T-helper 1 cell (primary cell): ENCODE data around the gene PFKP.
"Not testable (repeated sequence)": the region's sequence is repeated elsewhere in the genome, so short reads cannot be mapped to it uniquely, and the experiment has no call there.

Source experiments
- DNase-seq, 5 donors: peaks; one replicate each; pipeline ENCODE4 v3.0.0-alpha.2; 2012 to 2020

Gene PFKP

GRCh38 chr10:3163879-3164278 lies 96.5 kb downstream of the PFKP start:
- no peak for DNase-seq

DNA sequence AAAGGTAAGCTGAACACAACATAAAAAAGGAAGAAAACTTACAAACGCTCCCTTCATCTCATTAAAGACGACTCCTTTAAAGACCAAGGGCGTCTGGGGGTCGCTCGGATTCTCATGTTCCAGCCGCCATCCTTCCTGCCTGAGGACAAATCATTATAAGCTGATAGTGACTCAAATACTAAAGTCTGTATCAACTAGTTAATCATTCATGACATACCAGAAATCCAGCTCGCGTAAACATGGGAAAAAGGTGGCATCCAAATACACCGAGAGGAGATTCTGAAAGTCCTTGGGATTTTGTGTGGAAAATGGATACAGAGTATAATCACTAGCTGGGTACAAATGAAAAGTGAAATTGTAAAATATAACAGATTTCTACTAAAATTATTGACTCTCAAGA lies 97.8 kb downstream of the PFKP start:
- DNase-seq = no peak

- DNase-seq = no peak
Measured at GRCh38 chr10:3166496-3167290, 99.3 kb downstream of the PFKP start.

DNA sequence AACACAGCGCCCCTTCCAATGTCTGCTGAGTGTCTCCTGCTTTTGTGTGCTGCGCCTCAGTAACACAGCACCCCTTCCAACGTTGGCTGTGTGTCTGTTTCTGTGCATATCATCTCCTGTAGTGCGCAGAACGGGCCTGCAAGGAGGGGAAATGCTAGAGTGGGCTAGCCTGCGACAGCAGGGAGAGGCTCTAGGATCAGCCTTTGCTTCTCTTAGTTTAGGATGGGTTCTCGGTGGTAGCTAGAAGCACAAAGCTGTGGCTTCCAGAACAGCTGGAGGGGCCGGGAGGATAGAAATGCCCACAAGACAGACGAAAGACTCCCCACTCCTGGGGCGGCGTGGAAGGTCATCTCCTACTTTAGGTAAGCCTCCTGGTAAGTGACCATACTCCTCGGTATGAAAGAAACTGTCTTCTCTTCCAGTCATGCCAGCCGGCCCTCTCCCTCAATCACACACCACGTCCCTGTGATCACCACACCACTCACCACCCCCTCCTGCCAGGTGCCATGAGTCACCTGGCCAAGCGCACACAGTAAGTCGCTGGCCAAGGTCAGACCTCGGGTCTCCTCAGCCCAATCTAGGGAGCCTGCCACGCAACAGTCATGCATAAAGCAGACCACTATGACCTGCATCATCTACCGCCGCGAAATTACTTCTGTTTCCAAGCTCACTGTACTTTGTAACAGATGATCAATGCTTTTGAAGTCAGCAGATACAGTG lies 100.4 kb downstream of the PFKP start:
- DNase-seq = no peak

DNA sequence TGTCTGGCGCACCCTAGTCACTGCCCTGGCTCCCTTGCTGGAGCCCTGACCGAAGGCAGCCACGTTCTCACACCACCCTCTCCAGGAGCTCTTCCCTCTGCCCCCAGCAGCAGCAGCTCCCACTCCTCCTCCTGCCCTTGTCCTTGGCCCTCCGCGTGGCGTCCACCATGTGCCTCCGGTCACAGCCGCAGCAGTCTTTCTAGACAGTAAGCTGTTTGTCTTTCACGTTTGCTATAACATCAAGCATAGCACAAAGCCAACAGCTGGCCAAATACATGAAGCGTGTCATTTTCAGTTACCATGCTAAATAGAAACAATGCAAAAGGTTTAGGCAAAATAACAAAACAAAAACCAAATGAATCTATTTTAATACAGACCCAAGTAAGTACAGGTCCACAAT lies 101.9 kb downstream of the PFKP start:
- DNase-seq = no peak

DNA sequence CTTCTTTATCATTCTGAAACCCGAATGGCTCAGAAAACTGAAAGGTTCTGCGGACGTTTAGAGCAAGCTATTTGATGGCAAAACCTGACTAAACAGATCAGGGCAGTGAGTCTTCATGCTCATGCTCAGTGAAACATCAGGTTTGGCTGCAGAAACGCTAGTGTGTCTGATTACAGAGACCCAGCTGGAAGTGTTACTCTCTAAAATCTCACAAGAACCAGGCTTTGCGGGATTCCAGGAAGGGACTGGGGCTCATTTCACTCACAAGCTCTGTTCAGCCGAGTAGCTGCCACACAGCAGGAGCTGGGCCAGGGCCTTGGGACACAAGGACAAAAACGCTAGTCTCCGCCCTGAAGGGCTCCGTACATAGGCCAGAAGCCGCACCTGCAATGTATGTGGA lies 102.3 kb downstream of the PFKP start:
- DNase-seq = no peak

- not testable (repeated sequence) for DNase-seq
Measured at GRCh38 chr10:3171488-3171887, 104.1 kb downstream of the PFKP start.

DNA sequence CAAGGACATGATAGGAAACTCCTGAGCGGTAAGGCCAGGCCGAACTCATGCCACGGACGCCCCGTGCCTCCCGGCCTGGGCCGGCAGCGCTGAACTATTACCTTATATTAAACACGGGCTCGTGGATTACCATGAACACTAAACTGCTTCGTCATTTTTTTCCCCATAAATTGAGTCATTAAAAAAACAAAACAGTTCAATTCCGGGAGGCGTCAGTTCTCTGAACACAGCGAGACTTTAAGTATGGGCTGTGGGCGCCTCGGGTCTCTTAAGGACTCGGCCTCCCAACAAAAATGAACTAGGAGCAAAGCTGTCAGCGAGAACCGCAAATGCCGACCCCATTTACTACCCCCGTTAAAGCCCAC lies 104.7 kb downstream of the PFKP start:
- no peak for DNase-seq

GRCh38 chr10:3172446-3173170 lies 105.3 kb downstream of the PFKP start, which contains the start of gene PITRM1:
TSS of gene PITRM1 (minus strand) at chr10:3172782. CDS start at chr10:3172772, 10 bp downstream.
- peak; percentile 99 for DNase-seq

- DNase-seq = peak in 2 of 5 donors; percentile 78 to 80
Measured at GRCh38 chr10:3173171-3173878, 106.0 kb downstream of the PFKP start.

DNA sequence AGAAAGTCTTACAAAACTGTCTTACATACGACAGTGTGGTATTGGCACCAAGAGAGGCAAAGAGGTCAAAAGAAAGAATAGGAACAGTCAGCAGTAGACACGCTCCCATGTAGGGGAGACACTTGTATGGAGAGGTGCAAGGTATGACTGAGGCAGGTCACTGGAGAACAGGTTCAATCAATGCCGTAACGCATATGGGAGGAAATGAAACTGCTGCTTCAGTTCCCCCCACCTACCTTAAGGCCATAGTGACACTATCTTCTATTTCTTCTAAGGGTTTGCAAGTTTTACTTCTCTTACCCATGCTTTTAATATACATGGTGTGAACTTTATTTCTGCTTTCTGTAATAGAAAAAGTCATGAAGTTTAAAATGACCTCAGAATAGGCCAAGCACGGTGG lies 110.7 kb downstream of the PFKP start:
- DNase-seq = no peak

DNA sequence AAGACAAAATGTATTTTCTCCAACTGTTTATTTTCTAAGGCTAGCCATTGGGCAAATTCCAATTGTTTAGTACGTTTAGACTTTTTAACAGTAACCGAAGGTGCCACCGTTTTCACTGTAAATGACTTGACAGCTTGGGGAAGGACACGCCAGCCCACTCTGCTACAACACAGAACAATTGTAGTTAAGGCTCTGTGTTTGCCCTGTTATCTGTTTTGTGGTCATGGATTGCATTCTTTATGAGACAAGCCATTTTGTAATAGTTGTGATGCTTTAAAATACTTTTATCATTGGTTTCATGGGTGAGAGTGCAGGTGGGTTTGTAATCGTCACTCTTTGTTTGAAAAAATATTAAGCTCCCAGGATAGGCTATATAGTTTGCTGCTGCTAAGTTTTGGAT lies 111.8 kb downstream of the PFKP start:
- no peak for DNase-seq

DNA sequence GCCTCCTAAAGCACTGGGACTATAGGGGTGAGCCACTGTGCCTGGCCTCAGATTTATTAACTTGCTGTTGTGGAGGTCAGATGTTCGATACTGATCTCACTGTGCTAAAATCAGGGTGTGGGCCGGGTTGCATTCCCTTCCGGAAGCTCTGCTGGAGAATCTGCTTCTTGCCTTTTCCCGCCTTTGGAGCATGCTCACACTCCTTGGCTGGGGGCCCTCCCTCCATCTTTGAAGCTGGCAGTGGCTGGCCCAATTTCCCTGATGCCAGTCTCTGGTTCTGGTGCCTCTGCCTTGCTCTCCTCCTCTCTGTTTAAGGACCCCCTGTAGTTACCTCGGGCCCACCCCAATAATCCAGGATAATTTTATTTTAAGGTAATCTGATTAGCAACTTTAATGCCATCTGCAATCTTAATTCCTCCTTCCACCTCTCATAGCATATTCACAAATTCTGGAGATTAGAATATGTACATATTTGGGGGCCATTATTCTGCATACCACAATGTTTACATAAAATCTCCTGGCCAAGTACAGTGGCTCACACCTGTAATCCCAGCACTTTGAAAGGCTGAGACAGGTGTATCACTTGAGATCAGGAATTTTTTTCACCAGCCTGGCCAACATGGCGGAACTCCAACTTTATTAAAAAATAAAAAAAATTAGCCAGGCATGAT lies 113.1 kb downstream of the PFKP start:
- DNase-seq = no peak

DNA sequence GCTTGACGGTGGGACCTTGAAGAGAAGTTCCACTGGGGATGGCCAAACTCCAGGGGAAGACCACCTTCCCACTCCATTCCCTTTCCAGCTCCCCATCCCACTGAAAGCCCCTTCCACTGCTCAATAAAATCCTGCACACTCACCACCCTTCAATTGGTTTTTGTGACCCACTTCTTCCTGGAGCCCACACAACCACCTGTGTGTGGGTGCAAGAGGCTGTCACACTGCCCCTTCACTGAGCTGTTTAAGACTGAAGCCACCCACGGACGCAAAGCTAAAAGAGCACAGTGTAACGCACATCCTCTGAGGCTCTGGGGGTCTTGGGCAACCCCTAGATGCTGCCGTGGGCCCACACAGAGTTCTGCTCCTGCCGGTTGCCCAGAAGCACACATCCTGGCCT lies 118.0 kb downstream of the PFKP start:
- no peak for DNase-seq

GRCh38 chr10:3186368-3186767 lies 119.0 kb downstream of the PFKP start:
- DNase-seq = peak in 2 of 5 donors; percentile 29 to 57
